ENCODE data around the gene MSLN.
A peak's percentile ranks its signal among the peaks of the same experiment; 100 is the strongest.
"Not testable (repeated sequence)": the region's sequence is repeated elsewhere in the genome, so short reads cannot be mapped to it uniquely, and the experiment has no call there.

The MSLN gene

GRCh38 chr16:735982-736453 is 24.5 kb upstream of the MSLN start:
- no peak for DNase-seq

DNA sequence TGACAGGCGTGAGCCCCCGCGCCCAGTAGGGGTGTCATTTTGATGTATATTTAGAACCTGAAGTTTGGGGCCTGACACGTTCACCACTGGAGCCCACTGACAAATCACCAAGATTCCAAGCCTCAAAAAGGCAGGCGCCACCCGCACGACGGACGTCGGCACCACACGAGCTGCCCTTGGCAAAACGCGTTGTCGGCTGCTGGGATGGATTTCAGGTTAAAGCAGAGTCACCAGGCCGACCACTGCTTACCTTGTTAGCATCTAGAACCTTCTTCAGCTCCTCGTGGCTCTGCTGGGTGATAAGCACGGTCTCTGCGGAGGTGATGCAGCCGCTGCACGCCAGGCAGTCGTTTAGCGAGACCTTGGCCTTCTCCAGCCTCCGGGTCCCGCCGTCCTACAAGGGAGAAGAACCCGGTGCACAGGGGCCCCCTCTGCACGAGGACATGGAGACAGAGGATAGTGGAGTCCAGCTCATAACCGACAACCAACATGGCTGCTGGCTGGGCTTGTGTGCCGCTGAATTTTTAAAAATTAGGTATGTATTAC is 23.5 kb upstream of the MSLN start:
- no peak for DNase-seq

GRCh38 chr16:739560-740458 is 20.7 kb upstream of the MSLN start:
- DNase-seq = no peak

- DNase-seq = no peak
Measured at GRCh38 chr16:740459-740763, 20.1 kb upstream of the MSLN start.

- peak; percentile 93 for DNase-seq
Measured at GRCh38 chr16:740764-741505, 19.6 kb upstream of the MSLN start, which contains the start of gene CIAO3. Gene CIAO3 (minus strand): TSS chr16:740997. CDS start chr16:740985, 12 bp downstream.

DNA sequence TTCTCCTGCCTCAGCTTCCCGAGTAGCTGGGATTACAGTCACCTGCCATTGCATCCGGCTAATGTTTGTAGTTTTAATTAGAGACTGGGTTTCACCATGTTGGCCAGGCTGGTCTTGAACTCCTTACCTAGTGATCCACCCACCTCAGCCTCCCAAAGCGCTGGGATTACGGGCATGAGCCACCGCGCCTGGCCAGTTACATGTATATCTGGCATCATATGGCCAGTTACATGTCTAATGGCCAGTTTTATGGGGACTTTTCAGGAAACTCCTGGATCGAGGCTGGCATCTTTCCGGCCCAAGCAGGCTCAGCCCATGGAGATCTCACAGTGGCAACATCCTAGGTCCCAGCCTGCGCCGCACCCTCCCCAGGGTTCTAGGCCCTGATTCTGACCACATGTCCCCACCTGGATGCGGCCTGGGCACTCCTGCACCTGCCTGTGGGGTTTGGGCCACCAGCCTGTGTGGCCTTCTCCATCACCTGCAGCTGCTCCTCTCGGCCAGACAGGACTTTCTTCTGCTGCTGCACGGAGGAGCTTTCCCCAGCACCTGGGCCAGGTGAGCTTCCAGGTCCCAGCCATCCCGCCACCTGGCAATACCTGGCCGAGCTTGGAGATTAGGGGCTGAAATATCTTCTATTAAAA is 18.4 kb upstream of the MSLN start:
- no peak for DNase-seq

DNA sequence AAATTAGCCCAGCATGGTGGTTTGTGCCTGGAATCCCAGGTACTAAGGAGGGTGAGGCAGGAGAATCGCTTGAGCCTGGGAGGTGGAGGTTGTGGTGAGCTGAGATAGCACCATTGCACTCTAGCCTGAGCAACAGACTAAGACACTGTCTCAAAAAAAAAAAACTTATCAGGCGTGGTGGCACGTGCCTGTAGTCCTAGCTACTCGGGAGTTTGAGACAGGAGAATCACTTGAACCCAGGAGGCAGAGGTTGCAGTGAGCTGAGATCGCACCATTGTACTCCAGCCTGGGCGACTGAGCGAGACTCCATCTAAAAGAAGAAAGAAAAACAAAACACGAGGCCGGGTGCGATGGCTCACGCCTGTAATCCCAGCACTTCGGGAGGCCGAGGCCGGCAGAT is 17.6 kb upstream of the MSLN start:
- not testable (repeated sequence) for DNase-seq

- no peak for DNase-seq
Measured at GRCh38 chr16:743794-744500, 16.6 kb upstream of the MSLN start.

DNA sequence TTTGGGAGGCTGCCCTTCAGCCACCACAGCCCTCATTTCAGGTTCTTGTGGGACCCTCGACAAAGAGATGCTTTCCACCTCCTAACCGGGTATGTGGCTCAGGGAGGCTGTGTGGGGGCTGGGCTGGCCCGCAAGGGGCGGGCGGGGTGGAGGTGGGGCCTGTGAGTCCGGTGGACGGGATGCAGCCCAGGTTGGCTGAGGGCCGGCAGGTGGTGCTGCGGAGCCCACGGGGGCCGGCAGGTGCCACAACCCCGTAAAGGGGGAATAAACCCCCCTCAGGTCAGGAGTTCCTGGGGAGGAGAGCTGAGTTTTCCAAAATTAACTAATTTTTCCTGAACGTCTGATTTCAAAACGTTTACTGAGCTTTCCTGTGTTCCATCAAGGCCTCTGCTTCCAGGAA is 14.8 kb upstream of the MSLN start:
- no peak for DNase-seq

DNA sequence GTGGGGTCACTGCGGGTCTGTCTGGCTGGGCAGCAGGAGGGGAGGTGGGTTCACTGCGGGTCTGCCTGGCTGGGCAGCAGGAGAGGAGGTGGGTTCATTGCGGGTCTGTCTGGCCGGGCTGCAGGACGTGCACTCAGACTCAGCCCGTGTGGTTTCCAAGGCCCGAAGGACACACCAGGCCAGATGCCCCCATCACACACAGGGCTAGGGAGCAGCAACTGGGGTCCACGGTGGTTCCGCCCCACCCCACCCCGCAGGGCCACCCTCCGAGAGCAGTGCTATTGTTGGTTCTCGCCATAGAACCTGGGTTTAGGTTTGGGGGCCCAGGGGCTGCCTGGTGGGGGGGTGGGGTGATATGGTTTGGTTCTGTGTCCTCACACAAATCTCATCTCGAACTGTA is 13.9 kb upstream of the MSLN start:
- DNase-seq = no peak

DNA sequence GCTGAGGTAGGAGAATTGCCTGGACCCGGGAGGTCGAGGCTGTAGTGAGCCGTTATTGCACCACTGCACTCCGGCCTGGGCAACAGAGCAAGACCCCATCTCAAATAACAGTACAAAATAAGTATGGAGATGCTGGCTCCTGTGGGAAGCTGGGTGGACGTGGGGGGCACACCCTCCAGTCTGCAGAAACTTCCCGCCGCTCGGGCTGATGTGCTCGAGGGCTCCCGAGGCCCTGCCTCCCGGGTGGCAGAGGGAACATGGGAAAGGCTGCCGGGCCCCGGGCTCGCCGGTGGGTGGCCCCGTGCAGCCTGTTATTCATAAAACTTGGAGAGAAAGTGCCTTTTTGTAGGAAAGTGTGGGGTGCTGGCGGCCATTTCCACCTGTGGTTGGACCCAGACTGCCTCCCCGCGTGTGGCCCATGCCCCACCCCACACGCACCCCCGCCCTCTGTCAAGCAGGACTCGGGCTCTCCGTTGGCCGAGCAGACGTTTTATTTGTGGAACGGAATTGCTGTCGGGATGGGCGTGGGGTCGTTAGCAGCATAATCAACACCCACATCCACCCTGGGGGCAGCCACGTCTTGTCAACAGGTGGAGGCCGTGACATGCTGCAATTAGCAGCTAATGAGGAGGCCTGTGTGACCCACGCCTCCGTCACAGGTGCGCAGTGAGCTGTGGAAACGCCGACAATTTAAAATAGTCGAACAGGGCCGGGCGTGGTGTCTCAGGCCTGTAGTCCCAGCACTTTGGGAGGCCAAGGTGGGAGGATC is 12.4 kb upstream of the MSLN start:
- DNase-seq = no peak

DNA sequence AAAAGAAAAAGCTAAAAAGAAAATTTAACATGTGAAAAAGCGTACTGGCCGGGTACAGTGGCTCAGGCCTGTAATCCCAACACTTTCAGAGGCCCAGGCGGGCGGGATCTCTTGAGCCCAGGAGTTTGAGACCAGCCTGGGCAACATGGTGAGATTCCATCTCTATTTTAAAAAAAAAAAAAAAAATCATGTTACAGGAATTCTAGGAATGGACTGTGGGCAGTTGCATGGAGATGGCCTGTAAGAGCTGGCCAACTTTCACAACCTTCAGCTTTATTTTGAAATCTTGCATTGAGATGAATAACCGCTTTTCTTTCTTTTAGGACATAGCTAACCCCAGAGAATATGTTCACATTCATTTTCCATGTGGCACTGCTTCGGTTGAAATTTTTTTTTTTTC is 11.5 kb upstream of the MSLN start:
- DNase-seq = no peak

- DNase-seq = no peak
Measured at GRCh38 chr16:750485-750884, 10.0 kb upstream of the MSLN start.

- DNase-seq = no peak
Measured at GRCh38 chr16:751152-752006, 9.2 kb upstream of the MSLN start.

- no peak for DNase-seq
Measured at GRCh38 chr16:752007-752312, 8.6 kb upstream of the MSLN start.

DNA sequence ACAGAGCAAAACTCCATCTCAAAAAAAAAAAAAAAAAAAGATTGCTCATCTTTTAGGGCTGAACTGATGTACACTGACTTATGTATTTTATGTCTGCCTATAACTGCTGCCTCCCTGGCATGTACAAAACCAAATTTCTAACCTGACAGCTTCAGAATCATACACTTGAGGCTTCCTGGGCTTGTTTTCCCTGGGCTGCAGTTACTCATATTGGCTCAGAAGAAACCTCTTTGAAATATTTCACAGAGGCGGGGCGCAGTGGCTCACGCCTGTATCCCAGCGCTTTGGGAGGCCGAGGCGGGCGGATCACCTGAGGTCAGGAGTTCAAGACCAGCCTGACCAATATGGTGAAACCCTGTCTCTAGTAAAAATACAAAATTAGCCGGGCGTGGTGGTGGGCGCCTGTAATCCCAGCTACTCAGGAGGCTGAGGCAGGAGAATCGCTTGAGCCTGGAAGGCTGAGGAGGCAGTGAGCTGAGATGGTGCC is 6.4 kb upstream of the MSLN start:
- not testable (repeated sequence) for DNase-seq

- no peak for DNase-seq
Measured at GRCh38 chr16:754656-755055, 5.9 kb upstream of the MSLN start.

- no peak for DNase-seq
Measured at GRCh38 chr16:756428-756827, 4.1 kb upstream of the MSLN start.

DNA sequence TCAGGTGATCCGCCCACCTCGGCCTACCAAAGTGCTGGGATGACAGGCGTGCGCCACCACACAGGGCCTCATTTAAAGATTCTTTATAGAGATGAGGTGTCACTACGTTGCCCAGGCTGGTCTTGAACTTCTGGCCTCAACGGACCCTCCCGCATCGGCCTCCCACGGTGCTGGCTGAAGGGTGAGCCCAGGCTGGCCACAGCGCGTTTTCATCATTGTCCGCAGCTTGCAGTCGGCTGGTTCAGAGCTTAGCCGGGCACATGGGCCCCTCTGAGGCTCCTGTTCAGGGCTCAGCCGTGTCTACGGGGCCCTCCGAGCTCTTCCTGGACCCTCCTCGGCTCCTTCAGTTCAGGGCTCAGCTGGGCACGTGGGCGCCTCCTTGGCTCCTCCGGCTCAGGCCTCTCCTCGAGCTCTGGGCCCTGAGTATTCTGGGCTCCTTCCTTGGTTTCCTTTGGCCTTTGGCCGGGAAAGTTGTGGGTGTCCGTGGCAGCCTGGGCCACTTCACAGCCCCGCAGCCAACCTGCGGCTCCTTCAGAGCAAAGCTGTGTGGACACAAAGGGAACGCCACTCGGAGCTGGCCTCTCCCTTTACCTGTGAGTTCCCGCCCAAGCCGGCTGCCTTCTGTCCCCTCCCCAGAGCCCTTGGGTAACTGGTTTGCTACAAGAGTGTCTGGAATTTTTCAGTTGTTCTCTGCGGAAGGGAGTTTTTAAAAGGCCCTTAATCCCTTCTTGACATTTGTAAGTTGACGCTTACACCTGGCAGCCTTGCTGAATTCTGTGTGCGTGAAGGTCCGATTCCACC is 1.2 kb upstream of the MSLN start:
- no peak for DNase-seq

DNA sequence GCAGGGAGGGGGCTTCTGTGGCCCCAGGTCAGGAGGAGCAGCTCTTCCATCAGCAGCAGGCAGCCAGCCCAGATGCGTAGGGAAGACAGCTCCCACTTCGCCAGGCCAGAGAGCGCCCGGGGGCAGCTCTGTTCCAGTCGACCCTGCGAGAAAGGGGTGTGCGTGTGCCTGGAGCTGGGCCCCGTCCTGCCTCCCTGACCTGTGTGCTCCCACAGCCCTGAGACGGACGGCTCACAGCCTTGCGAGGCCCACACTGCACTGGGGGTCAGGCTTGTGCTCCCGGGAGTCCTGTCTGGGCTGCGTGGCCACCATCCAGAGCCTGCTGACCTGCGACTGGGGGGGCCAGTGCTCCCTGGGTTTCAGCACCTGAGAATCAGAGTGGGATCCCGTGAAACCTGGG is 469 bp upstream of the MSLN start:
- no peak for DNase-seq
